Mesenchymal stem cell (in vitro differentiated cells and primary cell): ENCODE results near the gene CYP2W1.

ENCODE experiments used
- DNase-seq: peaks from one replicate; pipeline ENCODE4 v3.0.0-alpha.2; 2013
- H2AFZ ChIP-seq: one replicate; pipeline ENCODE4 v1.6.1; 2013; ENCODE audit warnings: low read depth, mild to moderate bottlenecking, control low read depth, inconsistent platforms, low read length, moderate library complexity
- H2AK5ac ChIP-seq: 2 replicates; pipeline ENCODE4 v1.6.1; 2013; ENCODE audit warnings: low read length, moderate library complexity, mild to moderate bottlenecking, inconsistent platforms; ENCODE audit not compliant: severe bottlenecking
- H2BK120ac ChIP-seq: one replicate; pipeline ENCODE4 v1.6.1; 2013; ENCODE audit warnings: low read depth, mild to moderate bottlenecking, inconsistent platforms, low read length, moderate library complexity
- H2BK12ac ChIP-seq, 2 experiments: one replicate each; pipeline ENCODE4 v1.6.1; 2013; ENCODE audit warnings: inconsistent platforms in 2 of 2, low read length in 2 of 2, mild to moderate bottlenecking in 2 of 2, moderate library complexity in 2 of 2, control low read depth in 1 of 2
- H2BK15ac ChIP-seq: one replicate; pipeline ENCODE4 v1.6.1; 2013; ENCODE audit warnings: mild to moderate bottlenecking, low read depth, inconsistent platforms; ENCODE audit not compliant: poor library complexity, severe bottlenecking
- H2BK5ac ChIP-seq: 2 replicates; pipeline ENCODE4 v1.6.1; 2013; ENCODE audit warnings: low read depth, mild to moderate bottlenecking, low read length, control low read depth, inconsistent platforms; ENCODE audit not compliant: poor library complexity, severe bottlenecking
- H3K14ac ChIP-seq, 2 experiments: one replicate each; pipeline ENCODE4 v1.6.1; 2013; ENCODE audit warnings: inconsistent platforms in 2 of 2, low read length in 2 of 2, control low read depth in 1 of 2, mild to moderate bottlenecking in 1 of 2, moderate library complexity in 1 of 2
- H3K18ac ChIP-seq, 2 experiments: one replicate each; pipeline ENCODE4 v1.6.1; 2013; ENCODE audit warnings: inconsistent platforms in 2 of 2, low read length in 2 of 2, control low read depth in 1 of 2, low read depth in 1 of 2, mild to moderate bottlenecking in 1 of 2
- H3K23ac ChIP-seq, 2 experiments: one replicate each; pipeline ENCODE4 v1.6.1; 2013; ENCODE audit warnings: inconsistent platforms in 2 of 2, low read length in 2 of 2, mild to moderate bottlenecking in 2 of 2, moderate library complexity in 2 of 2, control low read depth in 1 of 2
- H3K27ac ChIP-seq: 2 replicates; pipeline ENCODE4 v1.5.1; 2013; ENCODE audit warnings: mild to moderate bottlenecking, moderate library complexity, low read length, control low read depth, inconsistent platforms; ENCODE audit not compliant: poor library complexity, severe bottlenecking
- H3K27me3 ChIP-seq, 2 experiments: 2 replicates each; pipeline versions ENCODE4 v1.6.1 to v1.7.0; 2013; ENCODE audit warnings: low read length in 2 of 2, mild to moderate bottlenecking in 2 of 2, moderate library complexity in 2 of 2, control low read depth in 1 of 2, inconsistent platforms in 1 of 2; ENCODE audit not compliant: control insufficient read depth in 1 of 2, insufficient read depth in 1 of 2
- H3K36me3 ChIP-seq, 2 experiments: 2 replicates each; pipeline versions ENCODE4 v1.6.1 to v1.7.0; 2013; ENCODE audit warnings: low read length in 2 of 2, control low read depth in 1 of 2, inconsistent platforms in 1 of 2, low read depth in 1 of 2, mild to moderate bottlenecking in 1 of 2; ENCODE audit not compliant: insufficient read depth in 2 of 2, control insufficient read depth in 1 of 2
- H3K4ac ChIP-seq, 2 experiments: one replicate each; pipeline ENCODE4 v1.6.1; 2013; ENCODE audit warnings: inconsistent platforms in 2 of 2, low read length in 2 of 2, mild to moderate bottlenecking in 2 of 2, moderate library complexity in 2 of 2, control low read depth in 1 of 2, low read depth in 1 of 2
- H3K4me1 ChIP-seq: 2 replicates; pipeline ENCODE4 v1.6.1; 2013; ENCODE audit warnings: low read depth, low read length, control low read depth; ENCODE audit not compliant: control insufficient read depth, insufficient read depth
- H3K4me2 ChIP-seq: 2 replicates; pipeline ENCODE4 v1.6.1; 2013; ENCODE audit warnings: low read length, mild to moderate bottlenecking, inconsistent platforms; ENCODE audit not compliant: poor library complexity, severe bottlenecking
- H3K4me3 ChIP-seq, 2 experiments: 2 replicates each; pipeline versions ENCODE4 v1.5.1 to v1.7.0; 2013; ENCODE audit warnings: low read length in 2 of 2, mild to moderate bottlenecking in 2 of 2, control low read depth in 1 of 2, low read depth in 1 of 2; ENCODE audit not compliant: insufficient read depth in 1 of 2
- H3K79me1 ChIP-seq: replicated peaks from 2 replicates; pipeline ENCODE4 v1.6.1; 2013; ENCODE audit warnings: mild to moderate bottlenecking, control low read depth, low read length, inconsistent platforms; ENCODE audit not compliant: poor library complexity, severe bottlenecking
- H3K9ac ChIP-seq: 2 replicates; pipeline ENCODE4 v1.7.0; 2013; ENCODE audit warnings: mild to moderate bottlenecking, low read length, moderate library complexity
- H3K9me3 ChIP-seq: 2 replicates; pipeline ENCODE4 v1.7.0; 2013; ENCODE audit warnings: mild to moderate bottlenecking, low read length; ENCODE audit not compliant: control insufficient read depth
- H4K8ac ChIP-seq: one replicate; pipeline ENCODE4 v1.6.1; 2013; ENCODE audit warnings: inconsistent platforms, mild to moderate bottlenecking, low read length, moderate library complexity
- H4K91ac ChIP-seq: one replicate; pipeline ENCODE4 v1.6.1; 2013; ENCODE audit warnings: mild to moderate bottlenecking, low read length, inconsistent platforms
- WGBS: methylation state at CpG from one replicate; pipeline ENCODE4 v1.1.7; 2013; ENCODE audit warnings: mixed read lengths; 5-methylcytosine and 5-hydroxymethylcytosine counted together

The CYP2W1 gene

DNA sequence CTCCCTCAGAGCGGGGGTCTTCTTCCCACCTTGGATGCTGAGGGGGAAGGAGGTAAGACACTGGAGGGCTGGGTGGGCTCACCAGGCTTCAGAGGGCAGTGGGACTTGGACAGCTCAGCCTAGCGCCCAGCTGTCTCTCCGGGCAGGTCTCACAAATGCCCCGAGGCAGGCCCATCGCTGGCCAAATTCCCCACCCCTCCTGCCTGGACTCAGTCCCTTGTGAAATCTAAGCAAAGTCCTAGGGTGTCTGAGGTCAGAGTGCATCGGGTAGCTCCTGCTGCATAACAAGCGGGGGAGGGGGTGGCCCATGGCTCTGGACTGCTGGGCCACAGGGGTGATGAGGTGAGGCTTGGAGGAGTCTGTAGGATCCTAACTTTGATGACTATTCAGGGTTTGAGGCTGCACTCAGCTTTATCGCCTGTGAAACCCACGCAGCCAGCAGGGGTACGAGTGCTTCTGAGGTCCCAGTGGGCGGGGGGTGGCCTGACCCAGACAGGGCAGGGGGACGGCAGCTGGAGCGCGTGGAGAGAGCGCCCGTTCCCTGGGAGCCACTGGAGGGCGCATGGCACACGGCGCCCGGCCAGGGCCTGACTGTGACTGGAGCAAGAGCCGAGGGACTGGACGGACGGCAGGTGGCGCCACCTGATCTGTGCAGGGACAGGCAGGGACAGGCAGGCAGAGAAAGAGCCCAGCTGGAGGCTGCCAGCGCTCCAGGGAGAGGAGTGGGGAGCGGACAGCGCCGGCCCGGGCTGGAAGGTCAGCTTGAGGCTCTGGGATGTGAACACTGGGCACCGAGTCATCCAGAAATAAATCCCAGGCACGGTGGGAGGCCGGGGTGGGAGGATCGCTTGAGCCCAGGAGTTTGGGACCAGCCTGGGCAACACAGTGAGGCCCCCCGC lies 10.0 kb downstream of the CYP2W1 start:
- Histone ChIP-seq H2BK15ac (no peak overlapping the region), H2AFZ (no peak overlapping the region), H3K14ac (no peak overlapping the region), H3K79me1 (peaks cover 5% of the 10 kb centered on the region), H3K18ac (no peak overlapping the region), H3K36me3 (peaks cover 0 to 33% of the 10 kb centered on the region in 2 experiments), H2BK5ac (no peak overlapping the region), H4K91ac (peak overlapping the region; percentile 11), H3K23ac (no peak overlapping the region), H3K4ac (no peak overlapping the region), H3K27ac (no peak overlapping the region), H2BK120ac (no peak overlapping the region), H3K9ac (peak overlapping the region; percentile 51), H3K9me3 (no peaks in the 10 kb centered on the region), H3K4me3 (no peak overlapping the region), H3K4me2 (peak overlapping the region; percentile 35), H3K27me3 (peaks cover 0 to 26% of the 10 kb centered on the region in 2 experiments), H2AK5ac (no peak overlapping the region), H2BK12ac (no peak overlapping the region), H4K8ac (no peak overlapping the region), H3K4me1 (peaks cover 24% of the 10 kb centered on the region)
- 20% methylated on average over 32 of the region's 34 CpGs for WGBS
- DNase-seq = peak; percentile 95

DNA sequence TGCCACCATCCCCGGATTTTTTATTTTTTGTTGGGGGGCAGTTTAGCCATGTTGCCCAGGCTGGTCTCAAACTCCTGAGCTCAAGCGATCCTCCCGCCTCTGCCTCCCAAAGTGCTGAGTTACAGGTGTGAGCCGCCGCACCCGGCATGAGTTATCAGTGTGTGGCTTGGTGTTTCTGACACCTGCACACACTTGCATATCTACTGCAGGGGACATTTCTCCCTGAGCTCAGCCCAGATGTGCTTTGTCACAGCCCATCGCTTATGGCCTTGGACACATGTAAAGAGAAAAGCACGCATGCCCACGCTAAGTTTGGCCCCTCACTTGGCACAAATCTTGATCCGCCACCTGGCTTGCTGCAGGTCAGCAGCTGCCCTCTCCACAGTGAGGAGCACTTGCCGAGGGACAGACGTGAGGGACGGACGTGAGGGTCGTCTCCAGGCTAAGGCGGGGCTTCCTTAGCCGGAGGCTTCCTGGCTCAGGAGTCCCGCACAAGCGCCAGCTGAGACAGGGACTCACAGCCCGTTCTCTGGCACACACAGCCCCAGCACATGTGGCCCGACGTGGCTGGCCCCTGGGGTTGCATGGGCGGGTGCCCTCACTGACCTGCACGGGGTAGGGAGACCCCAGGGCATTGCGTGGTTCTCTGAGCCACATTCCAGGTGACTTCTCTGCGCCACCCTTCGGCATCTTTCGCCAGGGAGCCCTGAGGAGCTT lies 11.8 kb downstream of the CYP2W1 start:
- H3K18ac ChIP-seq = peak overlapping the region in 1 of 2 experiments; percentile 11
- no peak overlapping the region for H2BK5ac ChIP-seq
- peaks cover 5% of the 10 kb centered on the region for H3K79me1 ChIP-seq
- H3K36me3 ChIP-seq = peaks cover 6 to 40% of the 10 kb centered on the region in 2 experiments
- H2AK5ac ChIP-seq = no peak overlapping the region
- no peak overlapping the region for H4K8ac ChIP-seq
- no peak for DNase-seq
- H3K14ac ChIP-seq = no peak overlapping the region
- no peak overlapping the region for H2AFZ ChIP-seq
- H3K9ac ChIP-seq = no peak overlapping the region
- WGBS = 82% methylated on average over 28 of the region's 28 CpGs
- H3K4ac ChIP-seq = no peak overlapping the region
- no peak overlapping the region for H2BK15ac ChIP-seq
- no peak overlapping the region for H3K27ac ChIP-seq
- H3K27me3 ChIP-seq = peaks cover 0 to 19% of the 10 kb centered on the region in 2 experiments
- no peak overlapping the region for H3K4me3 ChIP-seq
- no peak overlapping the region for H3K23ac ChIP-seq
- no peaks in the 10 kb centered on the region for H3K9me3 ChIP-seq
- H3K4me1 ChIP-seq = peaks cover 13% of the 10 kb centered on the region
- no peak overlapping the region for H2BK120ac ChIP-seq
- H2BK12ac ChIP-seq = no peak overlapping the region
- no peak overlapping the region for H4K91ac ChIP-seq
- no peak overlapping the region for H3K4me2 ChIP-seq

DNA sequence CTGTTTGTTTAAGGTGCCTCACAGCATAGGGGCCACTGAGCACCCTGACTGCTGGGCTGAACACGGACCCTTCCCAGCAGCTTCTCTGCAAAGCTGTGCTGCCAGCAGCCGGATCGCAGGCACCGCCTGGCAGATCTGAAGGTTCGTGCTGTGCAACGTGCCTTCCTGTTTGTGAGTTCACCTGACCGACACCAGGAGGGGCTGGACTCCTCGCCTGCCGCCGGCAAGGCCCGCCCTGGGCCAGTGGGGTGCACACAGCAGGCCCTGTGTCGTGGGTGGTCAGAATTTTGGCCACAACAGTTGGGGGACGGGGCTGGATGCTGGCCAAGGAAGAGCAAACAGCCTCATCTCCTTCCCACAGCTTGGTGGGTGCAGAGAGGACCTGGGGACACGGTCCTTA lies 12.6 kb downstream of the CYP2W1 start:
- Histone ChIP-seq H3K4me3 (no peak overlapping the region), H3K27me3 (peaks cover 0 to 15% of the 10 kb centered on the region in 2 experiments), H2BK120ac (no peak overlapping the region), H2BK5ac (no peak overlapping the region), H2AFZ (no peak overlapping the region), H2BK12ac (no peak overlapping the region), H2AK5ac (no peak overlapping the region), H3K9me3 (no peaks in the 10 kb centered on the region), H3K27ac (no peak overlapping the region), H3K36me3 (peaks cover 8 to 46% of the 10 kb centered on the region in 2 experiments), H3K18ac (no peak overlapping the region), H4K8ac (no peak overlapping the region), H3K4me2 (no peak overlapping the region), H3K4ac (no peak overlapping the region), H4K91ac (no peak overlapping the region), H2BK15ac (no peak overlapping the region), H3K9ac (no peak overlapping the region), H3K14ac (no peak overlapping the region), H3K79me1 (peaks cover 5% of the 10 kb centered on the region), H3K23ac (no peak overlapping the region), H3K4me1 (peaks cover 13% of the 10 kb centered on the region)
- 94% methylated on average over 14 of the region's 14 CpGs for WGBS
- no peak for DNase-seq
